MM.1S (cell line): Measurements from ENCODE around the gene MAP3K5.
A peak's percentile ranks its signal among the peaks of the same experiment; 100 is the strongest.
"Not testable (repeated sequence)": the region's sequence is repeated elsewhere in the genome, so short reads cannot be mapped to it uniquely, and the experiment has no call there.

ENCODE experiments used
- DNase-seq: peaks from one replicate; pipeline ENCODE4 v3.0.0-alpha.2; 2015
- H2AFZ ChIP-seq: fragments of 300-600 bp; sonication (generic); 2 replicates; pipeline ENCODE4 v1.6.0; 2016; ENCODE audit warnings: antibody characterized with exemption, low read length
- H3F3A ChIP-seq: fragments of 300-600 bp; sonication (generic); 2 replicates; pipeline ENCODE4 v1.6.1; 2016; ENCODE audit warnings: mild to moderate bottlenecking, antibody characterized with exemption, low read length, moderate library complexity, mixed read lengths; ENCODE audit not compliant: insufficient read depth
- H3K27ac ChIP-seq: fragments of 300-600 bp; sonication (generic); 2 replicates; pipeline ENCODE4 v1.5.1; 2016; ENCODE audit warnings: mild to moderate bottlenecking, low read length
- H3K27me3 ChIP-seq: fragments of 300-600 bp; sonication (generic); replicated peaks from 2 replicates; pipeline ENCODE4 v1.6.0; 2016; ENCODE audit warnings: low read length; ENCODE audit not compliant: insufficient read depth
- H3K36me3 ChIP-seq: fragments of 300-600 bp; sonication (generic); replicated peaks from 2 replicates; pipeline ENCODE4 v1.6.1; 2016; ENCODE audit warnings: mild to moderate bottlenecking, low read length, mixed read lengths; ENCODE audit not compliant: insufficient read depth
- H3K4me1 ChIP-seq: fragments of 300-600 bp; sonication (generic); 2 replicates; pipeline ENCODE4 v1.6.1; 2016; ENCODE audit warnings: low read length, mixed read lengths
- H3K4me2 ChIP-seq: fragments of 300-600 bp; sonication (generic); 2 replicates; pipeline ENCODE4 v1.6.0; 2016; ENCODE audit warnings: low read depth, low read length
- H3K4me3 ChIP-seq: fragments of 300-600 bp; sonication (generic); 2 replicates; pipeline ENCODE4 v1.5.1; 2016; ENCODE audit warnings: low read length, mixed read lengths
- H3K79me2 ChIP-seq: fragments of 300-600 bp; sonication (generic); 2 replicates; pipeline ENCODE4 v1.6.1; 2016; ENCODE audit warnings: mixed run types, low read length, mixed read lengths
- H3K9ac ChIP-seq: fragments of 300-600 bp; sonication (generic); 2 replicates; pipeline ENCODE4 v1.6.1; 2016; ENCODE audit warnings: low read length, mixed read lengths
- H3K9me2 ChIP-seq: fragments of 300-600 bp; sonication (generic); replicated peaks from 2 replicates; pipeline ENCODE4 v1.6.1; 2016; ENCODE audit warnings: mild to moderate bottlenecking, low read length, mixed read lengths; ENCODE audit not compliant: insufficient read depth
- H3K9me3 ChIP-seq: fragments of 300-600 bp; sonication (generic); replicated peaks from 2 replicates; pipeline ENCODE4 v1.6.1; 2016; ENCODE audit warnings: mild to moderate bottlenecking, low read length, mixed read lengths; ENCODE audit not compliant: insufficient read depth
- H4K20me1 ChIP-seq: fragments of 300-600 bp; sonication (generic); 2 replicates; pipeline ENCODE4 v1.6.1; 2016; ENCODE audit warnings: mild to moderate bottlenecking, low read length, moderate library complexity, mixed read lengths; ENCODE audit not compliant: insufficient read depth
- EZH2 ChIP-seq: fragments of 300-600 bp; sonication (generic); optimal IDR thresholded peaks from 2 replicates; pipeline ENCODE3; 2017; ENCODE audit warnings: low read depth, mild to moderate bottlenecking, antibody characterized with exemption, low read length, mixed read lengths
- EZH2phosphoT487 ChIP-seq: fragments of 300-600 bp; sonication (generic); IDR thresholded peaks from 2 replicates; pipeline ENCODE4 v1.6.1; 2018; ENCODE audit warnings: antibody characterized with exemption, low read length
- TF ChIP-seq, protein P1 (sequence below): fragments of 300-600 bp; sonication (generic); IDR thresholded peaks from 2 replicates; pipeline ENCODE4 v1.5.1; 2016; ENCODE audit warnings: antibody characterized with exemption, low read length, mixed read lengths

The MAP3K5 gene

GRCh38 chr6:136763255-136763654, 29.0 kb downstream of the MAP3K5 start:
- H3K4me3 ChIP-seq: peak overlapping the region; percentile 22; the same call in 1 of the 2 replicates
- H3K27ac ChIP-seq: peak overlapping the region; percentile 68
- H3K36me3 ChIP-seq: no peaks in the 10 kb centered on the region
- H3K9me3 ChIP-seq: no peaks in the 10 kb centered on the region
- no peaks in the 10 kb centered on the region for H3K27me3 ChIP-seq
- H3K4me1 ChIP-seq: peaks cover 60% of the 10 kb centered on the region
- H3K79me2 ChIP-seq: peaks cover 65% of the 10 kb centered on the region
- no peak overlapping the region for H3K9ac ChIP-seq
- H3K9me2 ChIP-seq: no peaks in the 10 kb centered on the region
- TF ChIP-seq, protein P1, sequence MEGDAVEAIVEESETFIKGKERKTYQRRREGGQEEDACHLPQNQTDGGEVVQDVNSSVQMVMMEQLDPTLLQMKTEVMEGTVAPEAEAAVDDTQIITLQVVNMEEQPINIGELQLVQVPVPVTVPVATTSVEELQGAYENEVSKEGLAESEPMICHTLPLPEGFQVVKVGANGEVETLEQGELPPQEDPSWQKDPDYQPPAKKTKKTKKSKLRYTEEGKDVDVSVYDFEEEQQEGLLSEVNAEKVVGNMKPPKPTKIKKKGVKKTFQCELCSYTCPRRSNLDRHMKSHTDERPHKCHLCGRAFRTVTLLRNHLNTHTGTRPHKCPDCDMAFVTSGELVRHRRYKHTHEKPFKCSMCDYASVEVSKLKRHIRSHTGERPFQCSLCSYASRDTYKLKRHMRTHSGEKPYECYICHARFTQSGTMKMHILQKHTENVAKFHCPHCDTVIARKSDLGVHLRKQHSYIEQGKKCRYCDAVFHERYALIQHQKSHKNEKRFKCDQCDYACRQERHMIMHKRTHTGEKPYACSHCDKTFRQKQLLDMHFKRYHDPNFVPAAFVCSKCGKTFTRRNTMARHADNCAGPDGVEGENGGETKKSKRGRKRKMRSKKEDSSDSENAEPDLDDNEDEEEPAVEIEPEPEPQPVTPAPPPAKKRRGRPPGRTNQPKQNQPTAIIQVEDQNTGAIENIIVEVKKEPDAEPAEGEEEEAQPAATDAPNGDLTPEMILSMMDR: no peak
- no peak for TF ChIP-seq EZH2phosphoT487
- TF ChIP-seq EZH2: no peak
- H4K20me1 ChIP-seq: no peaks in the 10 kb centered on the region
- peak; percentile 52 for DNase-seq
- no peak overlapping the region for H2AFZ ChIP-seq
- H3F3A ChIP-seq: peaks cover 42% of the 10 kb centered on the region
- peak overlapping the region; percentile 63 for H3K4me2 ChIP-seq

DNA sequence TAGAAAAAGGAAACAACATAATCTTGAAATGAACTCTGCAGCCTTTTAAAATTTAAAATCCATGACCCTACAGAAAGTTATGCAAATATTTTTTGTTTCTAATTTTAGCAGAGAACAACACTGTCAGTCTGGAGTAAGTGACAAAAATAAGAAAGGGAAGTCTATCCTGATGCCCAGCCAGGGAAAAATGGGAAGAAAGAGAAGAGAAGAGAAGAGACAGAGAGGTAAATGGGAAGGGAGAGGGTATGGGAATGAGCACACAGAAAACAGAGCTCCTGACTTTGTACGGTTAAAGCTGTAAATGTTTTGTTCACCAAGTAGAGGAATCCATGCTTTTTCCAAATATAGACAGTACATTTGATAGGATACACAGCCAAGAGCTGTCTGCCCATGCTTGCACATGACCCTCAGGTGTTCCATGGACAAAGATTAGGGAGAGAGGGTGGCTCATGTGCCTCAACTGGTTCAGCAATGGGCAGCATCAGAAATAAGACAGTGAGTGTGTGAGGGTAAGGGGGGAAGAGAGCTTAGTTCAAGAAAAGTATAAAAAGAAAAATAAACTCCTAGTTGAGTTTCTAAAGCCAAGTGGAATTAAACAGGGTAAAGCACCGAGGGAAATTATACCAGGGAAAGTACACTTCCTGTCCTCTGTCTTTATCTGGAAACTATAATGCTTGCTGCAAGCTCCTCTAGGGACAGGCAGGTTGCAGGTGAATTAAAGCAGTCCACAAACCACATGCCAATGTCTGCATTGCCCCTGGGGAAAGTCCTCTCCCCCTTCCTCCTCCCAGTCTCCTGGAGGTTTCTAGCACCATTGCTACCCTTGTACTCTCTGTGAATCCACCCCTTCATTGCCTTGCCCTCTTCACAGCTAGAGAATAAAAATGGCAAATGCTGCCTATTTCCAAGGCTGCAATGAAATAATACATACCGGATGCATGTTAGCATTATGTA, 30.0 kb downstream of the MAP3K5 start:
- Histone ChIP-seq H4K20me1 (no peaks in the 10 kb centered on the region), H3K4me1 (peaks cover 50% of the 10 kb centered on the region), H3K27me3 (no peaks in the 10 kb centered on the region), H3F3A (peaks cover 42% of the 10 kb centered on the region), H3K79me2 (peaks cover 59% of the 10 kb centered on the region), H3K36me3 (no peaks in the 10 kb centered on the region), H3K4me2 (peak overlapping the region; percentile 86), H3K9me3 (no peaks in the 10 kb centered on the region), H3K9me2 (no peaks in the 10 kb centered on the region), H3K27ac (peak overlapping the region; percentile 39; the same call in 1 of the 2 replicates), H2AFZ (no peak overlapping the region), H3K4me3 (peak overlapping the region; percentile 26), H3K9ac (peak overlapping the region; percentile 22; the same call in 1 of the 2 replicates)
- TF ChIP-seq, protein P1: no peak
- TF ChIP-seq EZH2phosphoT487 (no peak), EZH2 (no peak)
- no peak for DNase-seq

- Histone ChIP-seq H3K4me2 (peak overlapping the region; percentile 86), H3K79me2 (peaks cover 56% of the 10 kb centered on the region), H3K27me3 (no peaks in the 10 kb centered on the region), H3K4me3 (peak overlapping the region; percentile 26), H3K9ac (peak overlapping the region; percentile 22; the same call in 1 of the 2 replicates), H3K4me1 (peaks cover 44% of the 10 kb centered on the region), H4K20me1 (no peaks in the 10 kb centered on the region), H3K36me3 (no peaks in the 10 kb centered on the region), H3K9me3 (no peaks in the 10 kb centered on the region), H2AFZ (no peak overlapping the region), H3K9me2 (no peaks in the 10 kb centered on the region), H3K27ac (peak overlapping the region; percentile 39; the same call in 1 of the 2 replicates), H3F3A (peaks cover 42% of the 10 kb centered on the region)
- DNase-seq: peak; percentile 52
- TF ChIP-seq, protein P1: no peak
- no peak for TF ChIP-seq EZH2phosphoT487
- no peak for TF ChIP-seq EZH2
These were observed 30.9 kb downstream of the MAP3K5 start for GRCh38 chr6:136761227-136761922.

DNA sequence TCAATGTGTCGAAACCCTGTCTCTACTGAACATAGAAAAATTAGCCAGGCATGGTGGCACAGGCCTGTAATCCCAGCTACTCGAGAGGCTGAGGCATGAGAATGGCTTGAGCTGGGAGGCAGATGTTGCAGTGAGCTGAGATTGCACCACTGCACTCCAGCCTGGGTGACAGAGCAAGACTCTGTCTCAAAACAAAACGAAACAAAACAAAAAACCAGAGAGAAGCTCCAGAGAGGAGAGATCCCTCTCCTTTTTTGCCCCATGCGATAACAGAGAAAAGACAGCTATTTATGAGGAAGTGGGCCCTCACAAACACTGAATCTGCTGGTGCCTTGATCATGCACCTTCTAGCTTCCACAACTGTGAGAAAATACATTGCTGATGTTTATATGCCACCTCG, 31.5 kb downstream of the MAP3K5 start:
- Histone ChIP-seq H3K9ac (peak overlapping the region; percentile 7; the same call in 1 of the 2 replicates), H3K4me2 (peak overlapping the region; percentile 86), H3K4me3 (peak overlapping the region; percentile 26), H3F3A (peaks cover 42% of the 10 kb centered on the region), H3K27ac (peak overlapping the region; percentile 39; the same call in 1 of the 2 replicates), H3K79me2 (peaks cover 51% of the 10 kb centered on the region), H3K4me1 (peaks cover 44% of the 10 kb centered on the region)
- DNase-seq, H2AFZ ChIP-seq, H4K20me1 ChIP-seq, H3K36me3 ChIP-seq, H3K27me3 ChIP-seq, H3K9me3 ChIP-seq, H3K9me2 ChIP-seq: not testable (repeated sequence)
